SK-N-MC (cell line): Measurements from ENCODE around the gene ERC2.

Experiments used
- DNase-seq: peaks from one replicate; pipeline ENCODE4 v3.0.0-alpha.2; 2011; ENCODE audit warnings: low read depth, low spot score
- H3K27ac ChIP-seq: fragments of 200-600 bp; sonication (generic); 2 replicates; pipeline ENCODE4 v1.5.1; 2016; ENCODE audit warnings: mixed run types
- H3K36me3 ChIP-seq: fragments of 200-600 bp; sonication (generic); 2 replicates; pipeline ENCODE4 v1.6.1; 2017; ENCODE audit warnings: antibody characterized with exemption, low read length, mixed read lengths; ENCODE audit not compliant: insufficient read depth
- H3K4me3 ChIP-seq: fragments of 200-600 bp; sonication (generic); 2 replicates; pipeline ENCODE4 v1.5.1; 2016
- H3K9ac ChIP-seq: fragments of 200-600 bp; sonication (generic); 2 replicates; pipeline ENCODE4 v1.8.0; 2017; ENCODE audit warnings: mixed run types, mixed read lengths; ENCODE audit not compliant: insufficient read length
- H3K9me3 ChIP-seq: fragments of 200-600 bp; sonication (generic); 2 replicates; pipeline ENCODE4 v1.6.1; 2017; ENCODE audit warnings: low read depth, mild to moderate bottlenecking, antibody characterized with exemption, low read length, moderate library complexity, mixed read lengths
- EZH2 ChIP-seq: fragments of 200-600 bp; sonication (generic); IDR thresholded peaks from one replicate; pipeline ENCODE4 v1.6.1; 2017; ENCODE audit warnings: antibody characterized with exemption
- FOXP2 ChIP-seq: optimal IDR thresholded peaks from 2 replicates; pipeline ENCODE3; 2011; ENCODE audit warnings: mild to moderate bottlenecking, moderate library complexity; ENCODE audit not compliant: insufficient read depth; ENCODE audit errors: extremely low read length, control extremely low read depth
- POLR2AphosphoS5 ChIP-seq: IDR thresholded peaks from 2 replicates; pipeline ENCODE4 v1.6.1; 2012; ENCODE audit warnings: mild to moderate bottlenecking, low read depth, low read length, borderline replicate concordance

Gene ERC2

GRCh38 chr3:55579496-55579895, 888.8 kb downstream of the ERC2 start:
- no peak for DNase-seq
- Histone ChIP-seq H3K9me3 (no peaks in the 10 kb centered on the region), H3K36me3 (no peaks in the 10 kb centered on the region), H3K4me3 (no peak overlapping the region), H3K27ac (no peak overlapping the region), H3K9ac (no peak overlapping the region)
- TF ChIP-seq FOXP2 = no peak
- TF ChIP-seq EZH2 = no peak
- TF ChIP-seq POLR2AphosphoS5 = no peak

DNA sequence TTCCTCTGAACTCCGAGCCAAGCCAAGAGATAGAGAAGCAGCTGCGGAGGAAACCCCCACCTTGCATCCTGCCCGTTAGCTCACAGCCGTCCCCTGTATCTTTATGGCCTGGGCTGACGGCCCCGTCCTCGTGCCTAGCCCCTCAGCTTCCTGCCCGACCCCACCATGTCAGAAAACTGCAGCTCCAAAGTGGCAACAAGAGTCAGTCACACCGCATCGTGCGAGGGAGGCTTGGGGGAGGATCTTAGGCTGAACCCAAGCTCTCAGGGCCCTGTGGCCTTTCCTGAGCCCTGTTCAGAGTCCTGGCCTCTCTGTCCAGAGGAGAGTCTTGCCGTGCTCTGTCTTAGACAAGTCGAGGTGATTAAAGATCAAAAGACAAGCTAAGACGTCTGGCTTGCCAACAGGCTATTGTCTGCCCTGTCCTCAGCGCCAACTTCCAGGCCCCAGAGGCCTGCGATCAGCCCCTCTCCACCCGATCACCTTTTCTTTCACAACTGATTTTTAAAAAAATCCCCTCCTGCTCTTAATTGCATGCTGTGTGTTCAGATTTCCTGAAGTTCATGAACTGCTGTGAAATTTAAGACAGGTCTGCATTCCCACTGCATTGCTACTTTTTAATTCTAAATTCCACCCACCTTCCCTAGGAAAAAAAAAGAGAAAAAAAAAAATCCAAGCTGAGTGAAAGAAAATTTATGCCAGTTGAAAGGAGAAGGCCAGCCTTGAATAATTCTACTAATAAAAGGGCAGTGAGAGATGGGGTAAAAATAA, 891.5 kb downstream of the ERC2 start:
- Histone ChIP-seq H3K4me3 (no peak overlapping the region), H3K9me3 (no peaks in the 10 kb centered on the region), H3K36me3 (no peaks in the 10 kb centered on the region), H3K9ac (no peak overlapping the region), H3K27ac (no peak overlapping the region)
- TF ChIP-seq EZH2 = no peak
- TF ChIP-seq FOXP2 = no peak
- TF ChIP-seq POLR2AphosphoS5 = no peak
- no peak for DNase-seq

- Histone ChIP-seq H3K9ac (no peak overlapping the region), H3K4me3 (no peak overlapping the region), H3K36me3 (no peaks in the 10 kb centered on the region), H3K27ac (no peak overlapping the region), H3K9me3 (no peaks in the 10 kb centered on the region)
- DNase-seq = no peak
- no peak for TF ChIP-seq EZH2
- TF ChIP-seq POLR2AphosphoS5 = no peak
- no peak for TF ChIP-seq FOXP2
Measured at GRCh38 chr3:55574671-55575070, 893.6 kb downstream of the ERC2 start.

GRCh38 chr3:55572816-55573215, 895.5 kb downstream of the ERC2 start:
- DNase-seq = no peak

DNA sequence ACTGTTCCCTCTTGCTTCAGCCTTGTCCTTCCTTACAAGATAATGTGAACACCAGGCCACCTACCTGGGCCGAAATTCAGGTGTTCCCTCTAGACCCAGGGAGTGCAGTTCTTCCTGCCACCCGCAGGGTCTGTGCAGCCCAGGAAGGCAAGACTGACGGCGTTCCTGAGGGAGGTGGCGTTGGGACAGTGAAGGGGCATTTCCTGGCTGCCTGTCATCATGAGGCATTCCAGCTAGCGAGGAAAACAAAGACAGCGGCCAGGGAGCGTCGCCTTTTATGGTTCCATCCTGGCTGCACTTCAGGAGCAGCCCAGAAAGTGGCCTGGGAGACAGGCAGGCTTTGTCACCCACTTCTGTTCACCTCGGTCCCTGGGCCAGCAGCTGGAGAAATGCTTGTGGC, 896.4 kb downstream of the ERC2 start:
- Histone ChIP-seq H3K36me3 (no peaks in the 10 kb centered on the region), H3K9ac (no peak overlapping the region)

More at GRCh38 chr3:55572816-55573215, 895.5 kb downstream of the ERC2 start:
- no peak overlapping the region for H3K27ac ChIP-seq
- H3K4me3 ChIP-seq = no peak overlapping the region
- H3K9ac ChIP-seq = no peak overlapping the region
- TF ChIP-seq FOXP2 (no peak), POLR2AphosphoS5 (no peak), EZH2 (no peak)
- no peaks in the 10 kb centered on the region for H3K9me3 ChIP-seq
- no peaks in the 10 kb centered on the region for H3K36me3 ChIP-seq

DNA sequence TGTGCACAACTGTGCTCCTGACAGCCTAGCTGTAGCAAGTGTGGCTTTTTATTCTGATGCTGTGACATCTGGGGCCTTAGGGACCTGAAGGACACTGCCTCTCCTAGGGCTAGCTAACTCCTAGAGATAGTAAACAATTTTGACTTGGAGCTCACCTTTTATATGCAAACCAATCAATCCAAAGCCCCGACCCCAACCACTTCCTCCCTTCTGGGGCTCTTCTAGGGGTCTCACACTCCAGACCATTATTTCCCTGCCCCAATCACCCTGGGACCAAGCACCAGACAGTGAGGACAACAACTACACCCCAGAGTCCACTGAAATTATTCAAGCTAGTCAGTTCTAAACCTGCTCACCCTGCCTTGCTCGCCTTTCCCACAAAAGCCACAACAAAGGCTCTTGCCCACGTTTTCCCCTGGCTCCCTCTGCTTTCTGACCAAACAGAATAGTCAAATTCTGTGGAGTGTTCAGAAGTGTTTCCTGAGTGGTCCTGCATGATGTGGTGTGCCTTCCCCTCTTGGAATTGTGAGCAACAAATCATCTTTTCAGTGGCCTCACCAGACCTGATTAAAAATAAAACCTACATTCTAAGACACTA, 897.0 kb downstream of the ERC2 start:
- H3K27ac ChIP-seq = no peak overlapping the region

More for the DNA sequence above, 896.4 kb downstream of the ERC2 start:
- no peak for DNase-seq
- Histone ChIP-seq H3K9me3 (no peaks in the 10 kb centered on the region), H3K27ac (no peak overlapping the region), H3K4me3 (no peak overlapping the region)
- TF ChIP-seq EZH2 = no peak
- no peak for TF ChIP-seq FOXP2
- TF ChIP-seq POLR2AphosphoS5 = no peak

DNA sequence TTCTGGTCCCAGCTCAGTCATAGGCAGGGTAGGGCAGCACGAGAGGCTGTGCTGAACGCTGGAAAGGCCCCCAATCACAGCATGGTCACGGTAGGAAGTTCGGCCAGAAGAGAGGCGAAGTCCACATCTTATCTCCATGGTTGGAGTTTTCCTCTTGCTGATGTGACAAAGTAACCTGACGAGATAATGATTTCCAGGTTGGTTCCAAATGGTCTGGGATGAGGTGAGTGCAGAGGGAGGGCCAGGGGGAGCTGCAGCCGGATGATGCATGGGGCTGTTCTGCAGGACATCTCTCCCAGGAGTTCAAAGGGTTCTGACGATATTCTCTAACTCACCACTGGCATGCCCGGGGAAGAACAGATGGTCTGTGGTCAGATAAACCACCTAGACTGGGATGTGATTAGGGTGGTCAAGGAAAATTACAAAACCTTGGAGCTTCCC, 898.0 kb downstream of the ERC2 start:
- H3K9me3 ChIP-seq = no peaks in the 10 kb centered on the region
- H3K36me3 ChIP-seq = no peaks in the 10 kb centered on the region
- no peak overlapping the region for H3K9ac ChIP-seq
- TF ChIP-seq FOXP2 = no peak
- TF ChIP-seq POLR2AphosphoS5 = no peak
- TF ChIP-seq EZH2 = no peak
- no peak for DNase-seq
- no peak overlapping the region for H3K27ac ChIP-seq
- no peak overlapping the region for H3K4me3 ChIP-seq

More for the DNA sequence above, 897.0 kb downstream of the ERC2 start:
- no peak for TF ChIP-seq FOXP2
- TF ChIP-seq EZH2 = no peak
- TF ChIP-seq POLR2AphosphoS5 = no peak
- no peak overlapping the region for H3K4me3 ChIP-seq
- DNase-seq = no peak
- H3K9ac ChIP-seq = no peak overlapping the region
- H3K36me3 ChIP-seq = no peaks in the 10 kb centered on the region
- H3K9me3 ChIP-seq = no peaks in the 10 kb centered on the region

DNA sequence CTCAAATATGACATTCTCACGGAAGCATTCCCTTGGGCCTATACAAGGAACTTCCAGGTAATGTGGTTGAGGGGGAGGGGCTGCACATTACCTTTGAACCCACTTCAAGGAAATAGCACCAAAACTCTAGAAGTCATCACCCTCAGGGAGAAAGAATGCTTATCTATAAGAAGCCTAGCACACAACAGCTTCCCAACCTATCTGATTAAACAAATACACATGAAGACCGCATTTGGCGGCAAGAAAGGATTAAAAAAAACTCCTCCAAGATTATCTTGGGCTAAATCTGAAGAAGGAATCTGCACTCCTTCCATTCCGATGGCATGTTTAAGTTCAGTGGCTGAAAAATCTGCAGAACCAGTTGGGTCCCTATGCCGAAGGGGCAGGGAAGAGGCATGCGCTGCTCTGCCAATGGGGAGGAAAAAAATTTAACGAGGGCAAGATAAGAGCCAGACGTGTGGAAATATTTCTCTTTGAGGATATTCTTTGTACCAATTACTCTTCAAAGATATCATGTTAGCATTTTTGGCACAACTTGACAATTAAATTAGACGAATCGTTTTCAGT, 899.2 kb downstream of the ERC2 start:
- DNase-seq = no peak
- Histone ChIP-seq H3K27ac (no peak overlapping the region), H3K9ac (no peak overlapping the region), H3K36me3 (no peaks in the 10 kb centered on the region), H3K9me3 (no peaks in the 10 kb centered on the region), H3K4me3 (no peak overlapping the region)
- TF ChIP-seq FOXP2 = no peak
- no peak for TF ChIP-seq POLR2AphosphoS5
- no peak for TF ChIP-seq EZH2

DNA sequence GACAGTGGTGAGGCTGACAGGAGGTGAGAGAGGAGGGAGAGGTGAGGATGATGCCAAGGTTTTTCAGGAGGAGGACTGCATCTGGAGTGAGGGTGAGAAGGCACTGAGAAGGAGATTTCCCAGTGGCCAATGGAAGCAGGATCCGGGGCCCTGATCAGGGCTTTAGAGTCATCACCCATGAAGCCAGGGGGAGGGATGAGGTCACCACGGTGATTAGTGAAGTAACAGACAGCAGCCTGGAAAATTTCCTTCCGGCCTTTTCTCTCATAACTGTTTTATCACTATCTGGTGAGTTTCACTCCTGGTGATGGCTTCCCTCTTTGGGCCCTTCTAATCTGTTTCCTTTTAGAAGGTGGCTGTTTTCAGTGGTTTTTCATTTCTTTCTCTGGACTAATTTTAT, 900.7 kb downstream of the ERC2 start:
- Histone ChIP-seq H3K36me3 (no peaks in the 10 kb centered on the region), H3K9ac (no peak overlapping the region), H3K27ac (no peak overlapping the region), H3K4me3 (no peak overlapping the region), H3K9me3 (no peaks in the 10 kb centered on the region)
- DNase-seq = no peak
- TF ChIP-seq FOXP2 (no peak), EZH2 (no peak), POLR2AphosphoS5 (no peak)
